Ramos (cell line): ENCODE measurements around the gene AHCY.

ENCODE experiments used
- in situ Hi-C: fragments of 300-500 bp; cut with MboI; formaldehyde crosslinking; loops from one replicate; pipeline ENCODE4 v1.14.3; 2022; ENCODE audit warnings: low sequenced_read_pairs; ENCODE audit not compliant: unreplicated experiment

AHCY gene

GRCh38 chr20:34232494-34233087 lies 70.6 kb downstream of the AHCY start:
- in situ Hi-C loops: no loop called here

- in situ Hi-C loops: no loop called here
These were observed 71.5 kb downstream of the AHCY start for GRCh38 chr20:34231634-34232033.
